ENCODE data around the gene NOL4L. TPM values are rescaled to one million over a fixed set of nuclear protein-coding genes. Genes with fewer than 3 reads are reported as not detected.

NOL4L gene
- total RNA-seq, 2 donors from 2014 or later = 18.0 to 59.7 TPM

DNA sequence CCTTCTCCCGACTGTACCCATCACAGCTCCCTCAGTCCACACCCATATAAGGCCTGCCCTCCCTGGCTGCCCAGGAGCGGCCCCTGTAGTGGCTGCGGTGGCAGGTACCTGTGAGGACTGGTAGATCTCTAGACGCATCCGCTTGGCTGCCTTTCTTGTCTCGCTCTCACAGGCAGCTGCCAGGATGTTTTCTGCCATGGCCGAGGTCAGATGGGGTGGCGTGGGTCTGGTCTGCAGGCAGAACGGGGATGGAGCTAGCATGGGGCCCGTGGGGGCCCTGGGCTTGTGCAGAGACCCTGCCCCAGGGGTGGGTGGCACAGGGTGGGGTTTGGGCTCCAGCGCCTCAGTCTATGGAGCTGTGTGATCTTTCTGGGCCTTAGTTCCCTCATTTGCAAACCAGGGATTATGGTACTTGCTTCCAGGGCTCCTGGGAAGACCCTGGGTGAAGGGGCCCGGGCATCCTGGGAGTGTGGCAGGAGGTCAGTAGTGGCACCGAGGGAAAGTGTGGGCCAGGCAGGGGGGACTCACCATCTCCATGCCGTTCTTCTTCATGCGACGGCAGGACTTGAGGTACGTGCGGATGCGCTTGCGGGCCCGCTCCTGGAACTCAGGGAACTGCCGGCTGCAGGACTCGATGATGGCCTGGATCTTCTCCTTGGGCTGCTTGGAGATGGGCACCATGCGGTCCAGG is 132.2 kb downstream of the NOL4L start:
- peaks cover 6% of the 10 kb centered on the region for H3K4me1 ChIP-seq (replicated peaks)
- peaks cover 0 to 13% of the 10 kb centered on the region in 2 donors for H3K36me3 ChIP-seq
- H3K4me3 ChIP-seq = no peak overlapping the region
- H3K9me3 ChIP-seq = no peaks in the 10 kb centered on the region
- H3K27ac ChIP-seq = no peak overlapping the region
- no peaks in the 10 kb centered on the region for H3K27me3 ChIP-seq (replicated peaks; ENCODE audit: insufficient read depth)
- DNase-seq (ENCODE audit: low spot score) = no peak
- 91% methylated on average over 24 of the region's 24 CpGs for WGBS
- intact Hi-C loops (cut with DNase I) = no loop called here
- TF ChIP-seq POLR2A (IDR thresholded peaks at IDR 0.05) (no peak), POLR2AphosphoS5 (IDR thresholded peaks at IDR 0.05) (no peak)
- TF ChIP-seq, protein P1, sequence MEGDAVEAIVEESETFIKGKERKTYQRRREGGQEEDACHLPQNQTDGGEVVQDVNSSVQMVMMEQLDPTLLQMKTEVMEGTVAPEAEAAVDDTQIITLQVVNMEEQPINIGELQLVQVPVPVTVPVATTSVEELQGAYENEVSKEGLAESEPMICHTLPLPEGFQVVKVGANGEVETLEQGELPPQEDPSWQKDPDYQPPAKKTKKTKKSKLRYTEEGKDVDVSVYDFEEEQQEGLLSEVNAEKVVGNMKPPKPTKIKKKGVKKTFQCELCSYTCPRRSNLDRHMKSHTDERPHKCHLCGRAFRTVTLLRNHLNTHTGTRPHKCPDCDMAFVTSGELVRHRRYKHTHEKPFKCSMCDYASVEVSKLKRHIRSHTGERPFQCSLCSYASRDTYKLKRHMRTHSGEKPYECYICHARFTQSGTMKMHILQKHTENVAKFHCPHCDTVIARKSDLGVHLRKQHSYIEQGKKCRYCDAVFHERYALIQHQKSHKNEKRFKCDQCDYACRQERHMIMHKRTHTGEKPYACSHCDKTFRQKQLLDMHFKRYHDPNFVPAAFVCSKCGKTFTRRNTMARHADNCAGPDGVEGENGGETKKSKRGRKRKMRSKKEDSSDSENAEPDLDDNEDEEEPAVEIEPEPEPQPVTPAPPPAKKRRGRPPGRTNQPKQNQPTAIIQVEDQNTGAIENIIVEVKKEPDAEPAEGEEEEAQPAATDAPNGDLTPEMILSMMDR (IDR thresholded peaks at IDR 0.05) = no peak

DNA sequence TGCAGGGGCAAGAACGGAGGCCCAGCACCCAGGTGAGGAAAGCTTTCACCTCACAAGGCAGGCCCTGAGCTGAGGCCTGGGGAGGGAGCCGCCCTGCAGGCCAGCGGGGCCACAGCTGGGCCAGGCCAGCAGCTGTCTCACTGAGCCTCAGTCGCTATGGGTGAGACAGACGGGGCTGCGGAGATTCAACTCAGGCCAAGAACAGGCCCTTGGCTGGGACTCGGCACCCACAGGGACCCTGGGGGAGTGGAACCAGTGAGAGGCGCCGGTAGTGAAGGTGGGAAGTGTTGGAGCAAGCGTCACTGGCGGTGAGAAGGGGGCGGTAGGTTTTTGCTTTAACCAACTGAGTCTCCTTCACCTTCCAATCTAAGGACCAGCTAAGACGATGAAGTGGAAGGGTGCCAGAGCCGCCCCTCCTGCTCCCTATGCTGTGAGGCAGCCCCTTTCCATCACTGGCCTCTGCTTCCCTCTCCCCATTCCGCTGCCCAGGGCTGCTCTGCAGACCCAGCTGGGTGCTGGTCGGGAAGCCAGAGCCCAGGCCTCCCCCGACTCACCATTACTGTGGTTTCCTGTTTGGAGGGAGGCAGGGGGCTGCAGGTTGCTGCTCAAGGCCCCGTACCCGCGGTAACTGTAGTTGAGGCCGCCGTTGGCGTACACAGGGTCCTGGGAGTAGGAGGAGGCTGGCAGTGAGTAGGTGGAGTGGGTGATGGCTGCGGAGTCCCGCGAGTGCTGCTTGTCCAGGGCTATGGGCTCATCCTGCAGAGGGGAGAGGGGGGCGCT is 133.3 kb downstream of the NOL4L start:
- no peaks in the 10 kb centered on the region for H3K27me3 ChIP-seq (replicated peaks; ENCODE audit: insufficient read depth)
- no peak for DNase-seq (ENCODE audit: low spot score)
- H3K4me1 ChIP-seq (replicated peaks) = peaks cover 7% of the 10 kb centered on the region
- intact Hi-C loops (cut with DNase I) = no loop called here
- 78% methylated on average over 27 of the region's 27 CpGs for WGBS
- H3K27ac ChIP-seq = no peak overlapping the region
- H3K4me3 ChIP-seq = no peak overlapping the region
- TF ChIP-seq POLR2AphosphoS5 (IDR thresholded peaks at IDR 0.05) = no peak
- TF ChIP-seq, protein P1 (IDR thresholded peaks at IDR 0.05) = no peak
- TF ChIP-seq POLR2A (IDR thresholded peaks at IDR 0.05) = no peak
- no peaks in the 10 kb centered on the region for H3K9me3 ChIP-seq
- H3K36me3 ChIP-seq = peaks cover 0 to 13% of the 10 kb centered on the region in 2 donors

DNA sequence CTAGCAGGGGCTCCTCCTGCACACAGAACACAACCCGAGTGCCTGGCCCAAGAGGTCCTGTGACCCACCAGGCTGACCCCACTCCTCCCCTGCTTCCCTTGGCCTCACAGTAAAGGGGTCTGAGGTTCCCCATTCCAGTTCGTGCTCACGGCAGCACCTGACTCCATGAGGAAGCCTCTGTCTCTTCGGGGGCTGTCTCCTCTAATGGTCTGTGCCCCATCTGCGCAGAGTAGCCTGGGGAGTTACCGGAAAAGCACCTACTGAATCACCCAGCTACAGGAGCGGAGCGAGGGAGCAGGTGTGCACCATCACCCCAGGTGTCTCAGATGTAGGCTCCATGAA is 133.8 kb downstream of the NOL4L start:
- H3K36me3 ChIP-seq = peaks cover 0 to 13% of the 10 kb centered on the region in 2 donors
- no peak overlapping the region for H3K27ac ChIP-seq
- no peak overlapping the region for H3K4me3 ChIP-seq
- intact Hi-C loops (cut with DNase I) = no loop called here
- TF ChIP-seq, protein P1 (IDR thresholded peaks at IDR 0.05) = no peak
- TF ChIP-seq POLR2A (IDR thresholded peaks at IDR 0.05) (no peak), POLR2AphosphoS5 (IDR thresholded peaks at IDR 0.05) (no peak)
- H3K9me3 ChIP-seq = no peaks in the 10 kb centered on the region
- H3K4me1 ChIP-seq (replicated peaks) = peaks cover 5% of the 10 kb centered on the region
- DNase-seq (ENCODE audit: low spot score) = no peak
- no peaks in the 10 kb centered on the region for H3K27me3 ChIP-seq (replicated peaks; ENCODE audit: insufficient read depth)
- WGBS = 92% methylated on average over 8 of the region's 8 CpGs

DNA sequence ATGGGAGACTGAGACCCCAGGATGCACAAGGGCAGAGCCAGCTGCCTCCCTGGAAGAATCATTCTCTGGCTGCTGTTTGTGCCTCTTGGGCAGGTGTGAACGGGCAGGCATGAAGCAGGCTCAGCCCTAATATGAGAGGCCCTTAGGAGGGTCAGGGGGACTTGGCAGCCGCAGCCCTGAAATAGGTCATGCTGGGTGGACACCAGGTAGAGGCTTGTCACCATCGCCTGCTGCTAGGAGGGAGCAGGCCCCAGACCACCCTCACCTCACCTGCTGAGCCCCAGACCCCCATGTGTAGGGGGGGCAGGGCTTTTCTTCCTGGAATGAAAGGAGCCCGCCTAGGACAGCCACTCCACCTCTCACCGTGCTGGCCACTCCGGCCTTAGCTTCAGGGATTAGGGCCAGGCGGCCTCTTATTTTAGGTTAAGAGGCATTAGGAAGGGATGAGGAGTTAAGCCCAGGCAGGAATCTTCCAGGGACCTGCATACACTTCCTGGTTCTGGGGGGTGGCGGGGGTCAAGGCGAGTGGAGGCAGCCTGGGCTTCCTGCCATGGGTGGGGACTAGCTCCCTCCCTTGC is 134.6 kb downstream of the NOL4L start:
- Histone ChIP-seq H3K36me3 (peaks cover 0 to 13% of the 10 kb centered on the region in 2 donors), H3K4me3 (no peak overlapping the region), H3K9me3 (no peaks in the 10 kb centered on the region), H3K4me1 (replicated peaks) (peaks cover 8% of the 10 kb centered on the region), H3K27ac (no peak overlapping the region), H3K27me3 (replicated peaks; ENCODE audit: insufficient read depth) (no peaks in the 10 kb centered on the region)
- intact Hi-C loops (cut with DNase I) = no loop called here
- 80% methylated on average over 9 of the region's 9 CpGs for WGBS
- TF ChIP-seq POLR2A (IDR thresholded peaks at IDR 0.05) (no peak), POLR2AphosphoS5 (IDR thresholded peaks at IDR 0.05) (no peak)
- DNase-seq (ENCODE audit: low spot score) = no peak

DNA sequence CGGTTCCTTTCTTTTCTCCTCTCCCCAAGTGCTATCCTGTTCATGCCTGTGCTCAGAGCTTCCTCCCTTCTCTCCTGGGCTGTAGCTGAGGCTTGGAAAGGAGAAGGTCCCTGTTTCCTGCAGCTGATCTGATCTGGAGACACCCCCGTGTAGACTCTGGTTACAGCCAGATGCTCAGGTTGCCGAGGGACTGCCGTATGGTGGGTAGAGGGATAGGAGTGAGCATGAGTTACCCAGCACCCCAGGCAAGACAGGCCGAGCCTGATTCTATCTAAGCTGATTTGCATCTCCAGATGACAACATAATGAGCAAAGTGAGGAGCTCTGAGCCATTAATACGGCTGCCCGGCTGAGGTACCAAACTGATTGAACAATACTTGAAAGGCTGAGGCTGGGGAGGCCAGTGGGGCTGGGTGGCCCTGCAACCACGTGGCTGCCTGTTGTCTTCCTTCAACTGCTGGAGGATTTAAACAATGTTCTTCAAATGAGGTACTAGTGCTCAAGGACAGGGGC is 135.2 kb downstream of the NOL4L start:
- Histone ChIP-seq H3K27ac (no peak overlapping the region), H3K4me1 (replicated peaks) (peaks cover 10% of the 10 kb centered on the region), H3K27me3 (replicated peaks; ENCODE audit: insufficient read depth) (no peaks in the 10 kb centered on the region), H3K9me3 (no peaks in the 10 kb centered on the region), H3K4me3 (no peak overlapping the region), H3K36me3 (peaks cover 0 to 13% of the 10 kb centered on the region in 2 donors)
- DNase-seq (ENCODE audit: low spot score) = no peak
- intact Hi-C loops (cut with DNase I) = no loop called here
- TF ChIP-seq, protein P1 (IDR thresholded peaks at IDR 0.05) = no peak
- TF ChIP-seq POLR2A (IDR thresholded peaks at IDR 0.05) = no peak
- no peak for TF ChIP-seq POLR2AphosphoS5 (IDR thresholded peaks at IDR 0.05)
- WGBS = 28% methylated on average over 8 of the region's 8 CpGs
